Pancreas (tissue), 10 donors: Measurements from ENCODE around the gene PPP3R1. TPM values are rescaled to one million over a fixed set of nuclear protein-coding genes. Genes with fewer than 3 reads are reported as not detected.

ENCODE experiments used
- ATAC-seq, 4 donors: fragments of 200-7000 bp; cut with Tn5 transposase; one replicate each; pipeline versions ENCODE4 v1.8.0 to v1.9.1; 2020; ENCODE audit warnings: mild to moderate bottlenecking in 4 of 4, moderate library complexity in 4 of 4
- DNase-seq, 6 donors: peaks; one replicate each; pipeline ENCODE4 v3.0.0-alpha.2; 2020
- FAIRE-seq: peaks from 2 replicates; lab custom pipeline; 2012; peaks lifted over from hg19 to GRCh38; lab: Jason Lieb, UNC
- H3K27ac ChIP-seq, 4 donors: fragments of 200-600 bp; sonication (generic); 1 replicate in 3 of 4; 2 replicates in 1 of 4; pipeline versions ENCODE4 v1.5.0 to v1.8.0; 2020
- H3K27me3 ChIP-seq, 4 donors: fragments of 200-600 bp; one replicate each; pipeline ENCODE4 v1.8.0; 2021
- H3K36me3 ChIP-seq, 3 donors: fragments of 200-600 bp; sonication (generic) in 1 of 3; one replicate each; pipeline versions ENCODE4 v1.5.0 to v1.8.0; 2020 to 2021
- H3K4me1 ChIP-seq, 3 donors: fragments of 200-600 bp; one replicate each; pipeline ENCODE4 v1.8.0; 2021
- H3K4me3 ChIP-seq, 4 donors: fragments of 200-600 bp; sonication (generic) in 2 of 4; one replicate each; pipeline versions ENCODE4 v1.5.0 to v1.8.0; 2020 to 2021
- H3K9me3 ChIP-seq, 4 donors: fragments of 200-600 bp; one replicate each; pipeline ENCODE4 v1.8.0; 2021
- WGBS, 2 donors: extraction: QIAGEN DNeasy Blood & Tissue Kit; methylation state at CpG; one replicate each; pipeline ENCODE4 v1.1.7; 2013; 5-methylcytosine and 5-hydroxymethylcytosine counted together
- intact Hi-C, 3 donors: fragments of 100-400 bp; cut with DNase I; formaldehyde crosslinking; loops; one replicate each; pipeline versions ENCODE4 v1.11.1 to v1.14.2; 2022
- polyA plus RNA-seq, 2 donors: library from polyadenylated mRNA; stranded (reverse); fragments of 200-250 nt; gene quantifications; one replicate each; pipeline ENCODE4 v1.2.3, GENCODE V29; 2013
- total RNA-seq, 6 donors: library from RNA; stranded (reverse); fragmentation: NEBNext Ultra II Directional in 4 of 6; extraction: Animal tissue kit (Norgen Biotek cat#: 25700) in 4 of 6; gene quantifications; one replicate each; pipeline versions ENCODE4 v1.2.1 to v1.2.4, GENCODE V29; 2021 to 2023
- TF ChIP-seq, protein P1 (sequence below), 4 donors: fragments of 200-600 bp; sonication (generic) in 3 of 4; IDR thresholded peaks; one replicate each; pipeline versions ENCODE4 v1.5.0 to v1.8.0; 2021; ENCODE audit warnings: antibody characterized with exemption in 4 of 4
- donor health status: healthy with polysubstance abuse.
- donor health status: DM: no; HTN: no; CAD: no; lungs with moderate emphysema.
- donor health status: DM: no; HTN: no; CAD: no.
- donor health status: control.
- donor health status: control.
- donor health status: Bipolar disorder and iron deficiency.
- donor health status: DM: yes; HTN: yes; CAD: no.
- donor health status: DM: no; HTN: no; CAD: no.
- donor health status: DM: no; HTN: no; CAD: no.
- donor health status: DM: yes; HTN: yes; CAD: no.

The PPP3R1 gene
- total and polyA plus RNA-seq, 8 donors, result 6.1 to 27.4 (median 19.6) TPM

DNA sequence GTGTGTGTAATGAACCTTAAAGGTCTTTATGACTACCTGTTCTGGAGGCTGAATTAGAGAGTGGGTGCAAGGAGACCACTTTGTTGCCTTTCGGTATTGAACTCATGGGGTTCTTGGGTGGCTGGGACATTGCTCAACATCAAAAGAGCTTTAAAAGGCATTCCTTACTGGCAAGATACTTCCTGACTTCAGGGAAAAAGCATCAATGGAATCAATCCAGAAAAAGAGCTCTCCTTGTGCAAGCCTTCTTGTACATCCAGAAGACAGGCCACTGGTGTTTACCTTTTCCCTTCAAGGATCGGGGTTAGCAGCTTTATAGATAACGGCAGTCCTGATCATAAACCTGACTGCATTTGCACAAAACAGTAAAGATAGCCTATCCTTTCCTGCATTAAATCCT is 85.1 kb downstream of the PPP3R1 start:
- ATAC-seq (no peak), FAIRE-seq (no peak), DNase-seq (no peak)
- intact Hi-C loops, result no loop called here
- no peak overlapping the region for H3K4me3 ChIP-seq
- TF ChIP-seq, protein P1, sequence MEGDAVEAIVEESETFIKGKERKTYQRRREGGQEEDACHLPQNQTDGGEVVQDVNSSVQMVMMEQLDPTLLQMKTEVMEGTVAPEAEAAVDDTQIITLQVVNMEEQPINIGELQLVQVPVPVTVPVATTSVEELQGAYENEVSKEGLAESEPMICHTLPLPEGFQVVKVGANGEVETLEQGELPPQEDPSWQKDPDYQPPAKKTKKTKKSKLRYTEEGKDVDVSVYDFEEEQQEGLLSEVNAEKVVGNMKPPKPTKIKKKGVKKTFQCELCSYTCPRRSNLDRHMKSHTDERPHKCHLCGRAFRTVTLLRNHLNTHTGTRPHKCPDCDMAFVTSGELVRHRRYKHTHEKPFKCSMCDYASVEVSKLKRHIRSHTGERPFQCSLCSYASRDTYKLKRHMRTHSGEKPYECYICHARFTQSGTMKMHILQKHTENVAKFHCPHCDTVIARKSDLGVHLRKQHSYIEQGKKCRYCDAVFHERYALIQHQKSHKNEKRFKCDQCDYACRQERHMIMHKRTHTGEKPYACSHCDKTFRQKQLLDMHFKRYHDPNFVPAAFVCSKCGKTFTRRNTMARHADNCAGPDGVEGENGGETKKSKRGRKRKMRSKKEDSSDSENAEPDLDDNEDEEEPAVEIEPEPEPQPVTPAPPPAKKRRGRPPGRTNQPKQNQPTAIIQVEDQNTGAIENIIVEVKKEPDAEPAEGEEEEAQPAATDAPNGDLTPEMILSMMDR (IDR thresholded peaks at IDR 0.05), result no peak
- WGBS, 2 donors, result 35 to 56% methylated on average over 3 of the region's 3 CpGs
- H3K27ac ChIP-seq, result no peak overlapping the region
- no peaks in the 10 kb centered on the region for H3K4me1 ChIP-seq
- no peaks in the 10 kb centered on the region for H3K9me3 ChIP-seq
- H3K27me3 ChIP-seq, result no peaks in the 10 kb centered on the region
- peaks cover 0 to 22% (median 4%) of the 10 kb centered on the region in 3 donors for H3K36me3 ChIP-seq

DNA sequence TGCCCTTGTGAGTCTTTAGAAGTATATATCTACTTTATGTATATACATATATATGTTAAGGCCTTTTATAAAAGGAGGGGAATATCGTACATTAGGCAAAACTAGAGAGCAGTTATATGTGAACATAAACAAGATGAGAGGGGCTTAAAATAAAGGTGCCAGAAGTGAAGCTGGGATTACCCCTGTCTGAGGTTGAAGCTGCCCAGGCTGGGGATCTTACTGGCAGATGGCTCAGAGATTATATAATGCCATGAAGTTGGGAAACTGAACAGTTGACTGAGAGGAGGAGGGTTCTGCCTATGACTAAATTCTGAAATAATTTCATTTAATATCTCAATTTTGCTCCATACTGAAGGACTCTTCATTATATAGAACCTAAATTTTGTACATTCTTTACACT is 88.7 kb downstream of the PPP3R1 start:
- WGBS, 2 donors, result 92 to 95% methylated on average over 1 of the region's 1 CpG

DNA sequence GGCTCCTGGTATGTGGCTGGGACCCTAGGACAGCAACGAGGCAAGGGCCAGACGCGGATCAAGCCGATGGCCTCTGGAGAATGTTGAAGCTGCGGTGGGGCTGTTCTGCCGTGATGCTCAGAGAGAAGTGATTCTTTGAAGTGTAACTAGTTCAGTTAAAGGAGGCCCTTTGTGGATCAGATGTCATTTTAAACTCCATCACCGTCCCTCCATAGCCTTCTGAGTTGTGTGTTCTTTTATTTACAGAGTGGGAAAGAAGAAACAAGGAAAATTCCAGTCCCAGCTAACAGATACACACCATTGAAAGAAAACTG is 94.2 kb downstream of the PPP3R1 start:
- intact Hi-C loops, result no loop called here
- no peaks in the 10 kb centered on the region for H3K9me3 ChIP-seq
- peaks cover 0 to 15% (median 3%) of the 10 kb centered on the region in 3 donors for H3K36me3 ChIP-seq
- H3K4me1 ChIP-seq, result peaks cover 8 to 22% (median 19%) of the 10 kb centered on the region in 3 donors
- H3K4me3 ChIP-seq, result peak overlapping the region; percentile 77 to 93 (median 82)
- WGBS, 2 donors, result 0 to 2% methylated on average over 7 of the region's 7 CpGs
- ATAC-seq (no peak), DNase-seq (no peak), FAIRE-seq (no peak)
- peak overlapping the region; percentile 91 to 97 (median 94) for H3K27ac ChIP-seq
- no peaks in the 10 kb centered on the region for H3K27me3 ChIP-seq
- TF ChIP-seq, protein P1 (IDR thresholded peaks at IDR 0.05), result no peak

More for the DNA sequence above, 88.7 kb downstream of the PPP3R1 start:
- no peak overlapping the region for H3K4me3 ChIP-seq
- intact Hi-C loops, result no loop called here
- no peak for DNase-seq
- H3K36me3 ChIP-seq, result peaks cover 0 to 27% (median 4%) of the 10 kb centered on the region in 3 donors
- peaks cover 7 to 9% (median 9%) of the 10 kb centered on the region in 3 donors for H3K4me1 ChIP-seq
- TF ChIP-seq, protein P1 (IDR thresholded peaks at IDR 0.05), result no peak
- H3K9me3 ChIP-seq, result no peaks in the 10 kb centered on the region
- no peak for FAIRE-seq
- no peaks in the 10 kb centered on the region for H3K27me3 ChIP-seq
- no peak for ATAC-seq
- H3K27ac ChIP-seq, result no peak overlapping the region

GRCh38 chr2:68157402-68158133 is 94.8 kb downstream of the PPP3R1 start, which contains the start of gene PNO1:
TSS of gene PNO1 (plus strand) at chr2:68157888. CDS start at chr2:68157935, 47 bp downstream.
- WGBS, 2 donors, result 0% methylated on average over 44 of the region's 44 CpGs
- TF ChIP-seq, protein P1 (IDR thresholded peaks at IDR 0.05), result no peak
- Histone ChIP-seq H3K36me3 (peaks cover 0 to 10% (median 0%) of the 10 kb centered on the region in 3 donors), H3K4me1 (peaks cover 8 to 22% (median 19%) of the 10 kb centered on the region in 3 donors), H3K27ac (peak within 1 kb of the TSS; percentile 91 to 97 (median 94)), H3K4me3 (peak within 1 kb of the TSS; percentile 77 to 93 (median 82)), H3K9me3 (no peaks in the 10 kb centered on the region), H3K27me3 (no peaks in the 10 kb centered on the region)
- intact Hi-C loops, result no loop called here
- DNase-seq (peak; percentile 95 to 97 (median 96)), FAIRE-seq (peak; percentile 43), ATAC-seq (peak; percentile 98 to 99 (median 99))

DNA sequence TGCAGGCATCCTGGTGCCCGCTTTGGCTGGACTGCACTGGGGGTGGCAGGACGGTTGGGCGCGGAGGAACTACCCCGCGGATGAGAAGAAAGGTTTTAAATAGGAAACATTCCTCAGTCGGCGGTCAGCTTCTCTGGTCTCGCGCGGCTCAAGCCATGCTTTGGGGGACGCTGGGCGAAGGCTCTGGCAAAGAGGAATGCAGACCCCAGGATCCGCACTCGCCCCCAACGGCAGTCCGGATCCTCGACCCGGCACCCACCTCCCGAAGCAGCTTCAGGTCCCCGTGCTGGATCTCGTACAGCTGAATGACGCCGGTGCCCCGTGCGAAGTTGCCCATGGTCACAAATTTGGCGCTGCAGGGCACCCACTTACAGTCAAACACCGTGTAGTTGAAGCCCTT is 95.3 kb downstream of the PPP3R1 start:
- H3K9me3 ChIP-seq, result no peaks in the 10 kb centered on the region
- H3K4me1 ChIP-seq, result peaks cover 8 to 22% (median 19%) of the 10 kb centered on the region in 3 donors
- H3K4me3 ChIP-seq, result peak overlapping the region; percentile 70 to 84 (median 79)
- TF ChIP-seq, protein P1 (IDR thresholded peaks at IDR 0.05), result no peak
- peak overlapping the region; percentile 91 to 97 (median 94) for H3K27ac ChIP-seq
- DNase-seq (peak in 3 of 6 donors; percentile 53 to 71 (median 69)), ATAC-seq (peak; percentile 42 to 69 (median 62)), FAIRE-seq (no peak)
- H3K27me3 ChIP-seq, result no peaks in the 10 kb centered on the region
- H3K36me3 ChIP-seq, result peaks cover 0 to 4% (median 0%) of the 10 kb centered on the region in 3 donors
- intact Hi-C loops, result no loop called here
- 0% methylated on average over 28 of the region's 28 CpGs for WGBS, 2 donors
